PC-9 (cell line): ENCODE measurements around the gene SLC38A7. TPM values are rescaled to one million over a fixed set of nuclear protein-coding genes. Genes with fewer than 3 reads are reported as not detected.
A peak's percentile ranks its signal among the peaks of the same experiment; 100 is the strongest.

Experiments used
- BruUV-seq: library from RNA; stranded (reverse); fragments of 400-500 nt; replicated peaks from 2 replicates; lab custom pipeline; 2021; lab: Mats Ljungman, UMichigan
- CTCF ChIA-PET: fragments of 300-600 bp; sonication (Branson Sonifier 250); formaldehyde crosslinking; loops from one replicate; lab custom pipeline; 2022; ENCODE audit warnings: antibody characterized with exemption; lab: Charles Lee
- POLR2A ChIA-PET: fragments of 300-600 bp; sonication (Branson Sonifier 250); formaldehyde crosslinking; loops from one replicate; lab custom pipeline; 2022; ENCODE audit warnings: antibody characterized with exemption; ENCODE audit not compliant: unreplicated experiment; lab: Charles Lee
- DNase-seq, 2 experiments: peaks; one replicate each; pipeline versions ENCODE4 v3.0.0 to v3.0.0-alpha.2; 2015 to 2022; ENCODE audit warnings: mixed read lengths in 1 of 2
- H2AFZ ChIP-seq: fragments of 200-600 bp; sonication (generic); 2 replicates; pipeline ENCODE4 v1.8.1; 2017; ENCODE audit warnings: antibody characterized with exemption
- H3F3A ChIP-seq: fragments of 200-600 bp; sonication (generic); 2 replicates; pipeline ENCODE4 v1.8.1; 2017; ENCODE audit warnings: antibody characterized with exemption, mild to moderate bottlenecking, low read depth; ENCODE audit not compliant: insufficient read depth
- H3K27ac ChIP-seq: fragments of 200-600 bp; sonication (generic); 2 replicates; pipeline ENCODE4 v1.6.1; 2016; ENCODE audit warnings: mixed run types
- H3K27me3 ChIP-seq: fragments of 200-600 bp; sonication (generic); 2 replicates; pipeline ENCODE4 v1.6.1; 2016; ENCODE audit warnings: low read depth, mixed run types; ENCODE audit not compliant: insufficient read depth
- H3K36me3 ChIP-seq: fragments of 200-600 bp; sonication (generic); 2 replicates; pipeline ENCODE4 v1.6.1; 2016; ENCODE audit warnings: low read depth, mixed run types
- H3K4me1 ChIP-seq: fragments of 200-600 bp; sonication (generic); replicated peaks from 2 replicates; pipeline ENCODE4 v1.6.1; 2016; ENCODE audit warnings: mixed run types; ENCODE audit not compliant: insufficient read depth
- H3K4me2 ChIP-seq: fragments of 200-600 bp; sonication (generic); 2 replicates; pipeline ENCODE4 v1.6.1; 2017; ENCODE audit warnings: mixed run types
- H3K4me3 ChIP-seq: fragments of 200-600 bp; sonication (generic); 2 replicates; pipeline ENCODE4 v1.6.1; 2016; ENCODE audit warnings: mixed run types
- H3K79me2 ChIP-seq: fragments of 200-600 bp; sonication (generic); 2 replicates; pipeline ENCODE4 v1.6.1; 2017; ENCODE audit warnings: low read depth, mixed run types
- H3K9me2 ChIP-seq: fragments of 200-600 bp; sonication (generic); 2 replicates; pipeline ENCODE4 v1.8.1; 2017; ENCODE audit warnings: mild to moderate bottlenecking; ENCODE audit not compliant: insufficient read depth
- H3K9me3 ChIP-seq: fragments of 200-600 bp; sonication (generic); 2 replicates; pipeline ENCODE4 v1.8.1; 2016; ENCODE audit warnings: low read depth; ENCODE audit not compliant: insufficient read depth
- H4K20me1 ChIP-seq: fragments of 200-600 bp; sonication (generic); 2 replicates; pipeline ENCODE4 v1.8.1; 2017; ENCODE audit not compliant: insufficient read depth
- EZH2 ChIP-seq: fragments of 200-600 bp; sonication (generic); IDR thresholded peaks from 2 replicates; pipeline ENCODE4 v1.8.0; 2017; ENCODE audit warnings: antibody characterized with exemption, low read depth
- intact Hi-C: fragments of 100-400 bp; cut with micrococcal nuclease; formaldehyde crosslinking; loops from one replicate; pipeline ENCODE4 v1.10.0; 2022; ENCODE audit not compliant: unreplicated experiment
- total RNA-seq: library from RNA; stranded (reverse); gene quantifications from 2 replicates; pipeline ENCODE4 v1.2.3, GENCODE V29; 2021
- TF ChIP-seq, protein P1 (sequence below): fragments of 200-600 bp; sonication (generic); conservative IDR thresholded peaks from 2 replicates; pipeline ENCODE4 v1.6.1; 2017; ENCODE audit warnings: mixed run types, antibody characterized with exemption, mild to moderate bottlenecking, moderate library complexity

Gene SLC38A7
- total RNA-seq, 1 experiment from 2014 or later, result 18.6 TPM

DNA sequence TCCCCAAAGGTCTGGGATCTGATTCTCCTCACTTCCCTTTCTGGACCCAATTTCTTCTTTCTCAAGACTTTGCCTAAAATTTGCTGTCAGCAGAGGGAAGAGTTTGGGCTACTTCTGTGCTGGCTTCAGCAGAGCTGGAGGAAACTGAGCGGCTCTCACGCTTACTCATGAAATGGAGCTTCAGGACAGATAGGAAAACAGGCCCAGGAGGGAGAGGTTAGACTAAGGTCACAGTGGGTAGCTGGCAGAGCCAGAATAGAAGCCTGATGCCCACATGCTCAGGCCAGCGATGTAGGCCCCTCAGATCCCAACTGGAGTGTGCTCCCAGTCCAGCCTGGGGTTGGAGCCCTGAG lies 593 bp downstream of the SLC38A7 start:
- no peak overlapping the region for H3K27ac ChIP-seq
- H3K4me1 ChIP-seq, result peaks cover 7% of the 10 kb centered on the region; the same call in 1 of the 2 replicates
- H3K36me3 ChIP-seq, result no peaks in the 10 kb centered on the region
- H3F3A ChIP-seq, result no peaks in the 10 kb centered on the region
- peak in 1 of 2 experiments; percentile 5 for DNase-seq
- H3K79me2 ChIP-seq, result peaks cover 10% of the 10 kb centered on the region; the same call in 1 of the 2 replicates
- CTCF ChIA-PET, result no interaction called here
- H2AFZ ChIP-seq, result peak overlapping the region; percentile 98
- H3K27me3 ChIP-seq, result no peaks in the 10 kb centered on the region
- H4K20me1 ChIP-seq, result no peaks in the 10 kb centered on the region
- POLR2A ChIA-PET, result interaction anchor here (0.6 kb wide), 1 partner anchor 530 kb away, joined by 3 read pairs; no protein-coding TSS in a partner anchor
- peak overlapping the region; percentile 92 for H3K4me2 ChIP-seq
- intact Hi-C loops, result no loop called here
- no peaks in the 10 kb centered on the region for H3K9me3 ChIP-seq
- peak overlapping the region; percentile 88 for H3K4me3 ChIP-seq
- BruUV-seq, result no TSS peak
- H3K9me2 ChIP-seq, result no peaks in the 10 kb centered on the region
- no peak for TF ChIP-seq EZH2
- TF ChIP-seq, protein P1, sequence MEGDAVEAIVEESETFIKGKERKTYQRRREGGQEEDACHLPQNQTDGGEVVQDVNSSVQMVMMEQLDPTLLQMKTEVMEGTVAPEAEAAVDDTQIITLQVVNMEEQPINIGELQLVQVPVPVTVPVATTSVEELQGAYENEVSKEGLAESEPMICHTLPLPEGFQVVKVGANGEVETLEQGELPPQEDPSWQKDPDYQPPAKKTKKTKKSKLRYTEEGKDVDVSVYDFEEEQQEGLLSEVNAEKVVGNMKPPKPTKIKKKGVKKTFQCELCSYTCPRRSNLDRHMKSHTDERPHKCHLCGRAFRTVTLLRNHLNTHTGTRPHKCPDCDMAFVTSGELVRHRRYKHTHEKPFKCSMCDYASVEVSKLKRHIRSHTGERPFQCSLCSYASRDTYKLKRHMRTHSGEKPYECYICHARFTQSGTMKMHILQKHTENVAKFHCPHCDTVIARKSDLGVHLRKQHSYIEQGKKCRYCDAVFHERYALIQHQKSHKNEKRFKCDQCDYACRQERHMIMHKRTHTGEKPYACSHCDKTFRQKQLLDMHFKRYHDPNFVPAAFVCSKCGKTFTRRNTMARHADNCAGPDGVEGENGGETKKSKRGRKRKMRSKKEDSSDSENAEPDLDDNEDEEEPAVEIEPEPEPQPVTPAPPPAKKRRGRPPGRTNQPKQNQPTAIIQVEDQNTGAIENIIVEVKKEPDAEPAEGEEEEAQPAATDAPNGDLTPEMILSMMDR, result no peak

DNA sequence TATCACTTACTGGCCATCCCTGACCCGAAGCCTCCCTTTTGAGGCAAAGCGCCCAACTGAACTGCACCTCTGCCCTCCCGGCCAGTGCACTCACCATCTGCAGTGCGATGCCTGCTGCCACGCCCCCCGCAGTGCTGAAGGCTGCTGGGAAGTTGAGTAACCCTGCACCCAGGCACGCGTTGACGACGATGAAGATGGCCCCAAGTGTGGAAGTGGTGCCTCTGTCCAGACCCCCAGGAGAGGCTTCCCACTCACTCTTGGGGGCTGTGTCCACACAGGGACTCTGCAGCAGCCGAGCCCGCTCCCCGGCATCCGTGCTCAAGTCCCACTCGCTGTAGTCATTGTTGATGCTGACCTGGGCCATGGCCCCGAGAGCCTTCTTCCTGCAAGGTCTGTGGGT lies 4.8 kb downstream of the SLC38A7 start:
- Histone ChIP-seq H3K27me3 (no peaks in the 10 kb centered on the region), H3K27ac (no peak overlapping the region), H3F3A (no peaks in the 10 kb centered on the region), H3K4me3 (no peak overlapping the region), H3K79me2 (peaks cover 10% of the 10 kb centered on the region; the same call in 1 of the 2 replicates), H3K4me1 (peaks cover 7% of the 10 kb centered on the region; the same call in 1 of the 2 replicates), H2AFZ (no peak overlapping the region), H3K4me2 (no peak overlapping the region), H3K36me3 (no peaks in the 10 kb centered on the region), H3K9me3 (no peaks in the 10 kb centered on the region), H3K9me2 (no peaks in the 10 kb centered on the region), H4K20me1 (no peaks in the 10 kb centered on the region)
- intact Hi-C loops, result loop anchor here (2.0 kb wide), 1 partner anchor 77 kb away; no protein-coding TSS in a partner anchor
- no peak for DNase-seq
- ChIA-PET POLR2A (no interaction called here), CTCF (interaction anchor here (1.5 kb wide), 1 partner anchor 77 kb away, joined by 7 read pairs; no protein-coding TSS in a partner anchor)
- no TSS peak for BruUV-seq
- TF ChIP-seq, protein P1, result no peak
- no peak for TF ChIP-seq EZH2

DNA sequence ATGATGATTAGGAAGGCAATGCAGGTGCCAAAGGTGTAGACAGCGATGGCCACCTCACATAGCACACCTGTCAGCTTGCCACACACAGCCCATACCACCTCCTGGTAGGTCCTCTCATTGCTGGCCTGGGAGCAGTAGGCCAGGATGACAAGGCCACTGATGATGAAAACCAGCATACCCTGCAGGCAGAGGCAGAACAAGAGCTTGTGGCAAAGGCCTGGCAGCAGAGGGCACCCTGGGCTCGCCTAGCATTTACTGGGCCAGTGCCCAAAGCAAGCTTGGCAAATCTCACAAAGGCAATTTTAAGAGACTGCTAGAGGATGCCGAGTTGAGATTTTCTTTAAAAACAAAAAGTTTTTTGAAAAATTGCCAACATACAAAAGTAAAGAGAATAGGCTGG lies 5.9 kb downstream of the SLC38A7 start:
- peak; percentile 10 to 49 for DNase-seq
- H3K9me3 ChIP-seq, result no peaks in the 10 kb centered on the region
- peaks cover 4% of the 10 kb centered on the region; the same call in 1 of the 2 replicates for H3K4me1 ChIP-seq
- TF ChIP-seq, protein P1, result no peak; the same call in 1 of the 2 replicates
- TF ChIP-seq EZH2, result no peak
- intact Hi-C loops, result loop anchor here (2.0 kb wide), 1 partner anchor 78 kb away; no protein-coding TSS in a partner anchor
- no peaks in the 10 kb centered on the region for H3F3A ChIP-seq
- H4K20me1 ChIP-seq, result 0 out of 2 replicates have a peak, but pooled peaks cover 3% of the 10 kb centered on the region
- H3K27ac ChIP-seq, result no peak overlapping the region
- no peaks in the 10 kb centered on the region for H3K27me3 ChIP-seq
- H3K36me3 ChIP-seq, result 0 out of 2 replicates have a peak, but pooled peaks cover 4% of the 10 kb centered on the region
- CTCF ChIA-PET, result interaction anchor here (1.5 kb wide), 1 partner anchor 78 kb away, joined by 7 read pairs; no protein-coding TSS in a partner anchor
- H2AFZ ChIP-seq, result no peak overlapping the region
- POLR2A ChIA-PET, result interaction anchor here (0.6 kb wide), 1 partner anchor 13 kb away, joined by 5 read pairs; no protein-coding TSS in a partner anchor
- peaks cover 10% of the 10 kb centered on the region; the same call in 1 of the 2 replicates for H3K79me2 ChIP-seq
- H3K9me2 ChIP-seq, result no peaks in the 10 kb centered on the region
- H3K4me3 ChIP-seq, result no peak overlapping the region
- BruUV-seq, result no TSS peak
- no peak overlapping the region for H3K4me2 ChIP-seq
